GM21717 (cell line): Measurements from ENCODE around the gene NRP1.
"Not testable (repeated sequence)": the region's sequence is repeated elsewhere in the genome, so short reads cannot be mapped to it uniquely, and the experiment has no call there.

Source experiments
- ATAC-seq: cut with Tn5 transposase; IDR thresholded peaks from one replicate; pipeline ENCODE4 v1.9.1; 2021; ENCODE audit warnings: mild to moderate bottlenecking, moderate library complexity; ENCODE audit not compliant: unreplicated experiment

NRP1 gene

GRCh38 chr10:33334153-33334804 is at the start of gene NRP1:
NRP1 (minus strand) TSS chr10:33334667; CDS start chr10:33334382, 285 bp downstream.
- no peak for ATAC-seq

- ATAC-seq = not testable (repeated sequence)
Measured at GRCh38 chr10:33384201-33384600, 49.7 kb upstream of the NRP1 start.

- ATAC-seq = no peak
Measured at GRCh38 chr10:33382921-33383713, 48.6 kb upstream of the NRP1 start.

DNA sequence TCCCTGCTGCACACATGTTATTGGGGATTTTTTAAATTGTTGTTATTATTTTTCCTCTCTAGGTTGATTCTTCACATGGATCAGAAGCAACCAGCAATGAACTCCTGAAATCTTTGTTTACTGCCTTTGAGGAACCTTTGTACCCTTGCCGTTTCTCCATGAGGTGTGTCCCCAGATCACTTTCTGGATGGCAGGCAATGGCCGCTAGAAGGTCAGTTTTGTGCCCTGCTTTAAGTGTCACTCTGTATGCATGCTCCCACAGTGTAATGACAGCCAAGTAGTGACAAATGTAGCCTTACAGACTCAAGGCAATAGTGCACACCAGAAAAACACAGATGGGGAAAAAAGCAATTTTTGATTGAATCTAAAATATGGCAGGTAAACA is 47.7 kb upstream of the NRP1 start:
- ATAC-seq = no peak

DNA sequence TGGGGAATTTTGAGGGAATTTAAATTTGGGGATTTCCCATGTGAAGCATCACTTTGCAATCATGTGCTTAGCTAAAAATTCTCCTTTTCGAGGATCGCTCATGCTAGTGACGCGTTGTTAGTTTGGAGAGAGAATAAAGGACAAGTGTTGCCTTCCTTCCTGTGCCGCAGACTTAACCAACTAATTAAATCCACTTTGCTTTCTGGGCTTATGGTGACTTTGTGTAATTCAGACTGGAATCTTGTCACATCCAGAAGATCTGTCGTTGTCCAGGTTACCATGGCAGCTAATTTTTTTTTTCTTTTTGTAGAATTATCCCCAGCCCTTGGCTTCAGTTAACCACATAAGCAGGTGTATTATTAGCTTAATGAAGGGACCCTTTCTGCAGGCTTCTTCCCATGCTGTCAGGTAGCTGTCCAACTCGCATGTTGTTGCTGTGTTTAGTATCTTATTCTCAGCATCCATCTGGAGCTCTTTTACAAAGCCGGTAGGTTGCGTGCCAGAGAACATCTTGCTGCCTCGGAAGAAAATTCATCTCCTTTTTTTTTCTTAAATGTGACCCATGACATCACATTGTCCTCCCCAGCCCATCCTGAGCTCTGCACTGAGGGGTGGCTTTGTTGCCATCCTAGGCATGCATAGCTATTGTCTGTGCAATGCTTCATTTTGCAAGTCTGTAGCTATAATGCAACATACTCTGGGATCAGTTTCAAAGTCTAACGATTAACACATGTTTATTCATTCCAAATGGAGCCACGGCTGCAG is 47.2 kb upstream of the NRP1 start:
- no peak for ATAC-seq

GRCh38 chr10:33377658-33378025 is 43.2 kb upstream of the NRP1 start:
- no peak for ATAC-seq

- no peak for ATAC-seq
Measured at GRCh38 chr10:33376976-33377657, 42.6 kb upstream of the NRP1 start.

DNA sequence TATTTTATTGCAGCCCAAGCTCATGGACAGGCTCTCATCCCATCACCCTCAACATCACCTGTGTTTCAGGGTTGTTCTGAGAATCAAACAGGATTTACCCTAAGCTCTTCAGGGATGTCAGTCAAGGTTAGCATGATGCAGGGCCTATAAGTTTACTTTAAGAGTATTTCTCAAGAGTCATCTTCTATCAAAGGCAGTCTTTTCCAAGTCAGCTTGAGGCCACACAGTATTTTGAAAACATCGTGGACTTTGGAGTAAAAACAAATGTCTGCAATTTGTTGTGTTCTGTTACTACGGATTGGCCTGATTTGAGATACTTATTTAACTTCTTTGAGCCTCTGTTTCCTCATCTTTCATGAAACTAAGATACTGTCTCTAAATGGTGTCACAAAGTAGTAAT is 42.0 kb upstream of the NRP1 start:
- ATAC-seq = no peak

- no peak for ATAC-seq
Measured at GRCh38 chr10:33373263-33373662, 38.8 kb upstream of the NRP1 start.

DNA sequence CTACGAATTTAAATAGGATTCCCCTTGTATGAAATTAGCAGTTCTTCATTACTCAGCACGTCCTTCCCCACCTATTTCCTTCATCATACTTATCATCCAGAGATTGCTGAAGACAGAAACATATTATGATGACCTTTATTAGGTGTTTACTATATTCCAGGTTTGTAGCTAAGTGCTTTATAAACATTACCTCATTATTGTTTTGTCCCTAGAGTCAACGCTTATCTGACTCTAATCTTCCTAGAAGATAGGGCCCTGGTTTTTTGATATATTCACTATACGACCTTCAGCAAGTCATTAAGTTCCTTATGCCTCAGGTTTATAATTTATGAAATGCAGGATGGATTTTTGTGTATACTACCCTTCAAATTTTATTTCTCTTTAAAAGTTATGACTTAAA is 36.8 kb upstream of the NRP1 start:
- no peak for ATAC-seq

DNA sequence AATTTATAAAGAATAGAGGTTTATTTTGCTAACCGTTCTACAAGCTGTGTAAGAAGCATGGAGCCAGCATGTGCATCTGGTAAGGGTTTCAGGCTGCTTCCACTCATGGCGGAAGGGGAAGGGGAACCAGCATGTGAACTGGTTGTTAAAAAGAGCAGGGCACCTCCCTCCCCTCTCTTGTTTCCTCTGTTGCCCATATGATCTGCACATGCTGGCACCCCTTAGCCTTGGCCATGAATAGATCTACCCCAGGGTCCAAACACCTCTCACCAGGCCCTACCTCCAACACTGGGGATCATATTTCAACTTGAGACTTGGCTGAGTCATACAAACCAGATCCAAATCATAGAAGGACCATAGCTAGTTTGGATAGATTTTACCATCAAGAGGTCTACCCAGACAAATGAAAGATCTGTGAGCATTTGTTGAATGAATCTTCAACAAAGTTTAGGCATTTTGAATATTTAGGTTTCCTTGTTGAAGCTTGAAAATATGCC is 36.0 kb upstream of the NRP1 start:
- no peak for ATAC-seq

DNA sequence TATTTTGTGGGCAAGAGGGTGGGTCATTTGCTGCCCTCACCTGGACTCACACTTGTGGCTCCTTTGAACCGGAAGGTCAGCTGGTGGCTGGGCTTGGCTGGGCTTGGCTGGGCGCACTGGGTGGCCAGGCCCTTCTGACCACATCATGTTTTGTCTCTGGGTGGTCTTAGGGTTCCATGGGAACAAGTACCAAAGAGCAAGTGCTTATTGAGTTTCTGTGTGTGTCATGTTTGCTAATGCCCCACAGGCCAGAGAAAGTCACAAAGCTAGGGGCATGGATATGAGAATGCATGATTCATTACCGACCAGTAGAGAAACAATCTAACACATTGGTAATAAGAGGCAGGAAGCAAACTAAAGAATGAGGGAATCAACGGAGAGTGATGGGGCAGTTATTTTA is 33.6 kb upstream of the NRP1 start:
- no peak for ATAC-seq

DNA sequence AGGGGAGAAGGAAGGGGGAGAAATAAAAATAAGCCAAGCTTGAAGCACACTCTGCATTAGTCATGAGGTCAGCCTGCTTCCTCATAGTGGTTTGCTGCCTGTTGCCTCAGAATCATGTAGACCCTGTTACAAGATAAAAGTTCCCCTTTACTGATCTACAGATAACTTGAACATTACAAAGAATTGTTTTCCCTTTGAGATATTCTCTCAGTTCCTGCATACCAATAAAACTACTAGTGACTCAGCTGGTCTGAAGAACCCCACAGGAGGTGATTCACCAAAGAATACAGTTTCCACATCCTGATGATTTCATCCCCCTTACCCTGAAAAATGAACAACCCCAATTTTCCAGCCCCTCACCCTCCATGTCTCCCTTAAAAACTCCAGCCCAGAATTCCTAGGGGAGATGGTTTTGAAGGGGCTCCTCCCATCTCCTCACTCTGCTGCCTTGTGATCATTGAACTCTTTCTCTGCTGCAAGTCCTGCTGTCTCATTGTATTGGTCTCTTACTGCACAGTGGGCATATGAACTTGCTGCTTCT is 31.5 kb upstream of the NRP1 start:
- ATAC-seq = no peak

DNA sequence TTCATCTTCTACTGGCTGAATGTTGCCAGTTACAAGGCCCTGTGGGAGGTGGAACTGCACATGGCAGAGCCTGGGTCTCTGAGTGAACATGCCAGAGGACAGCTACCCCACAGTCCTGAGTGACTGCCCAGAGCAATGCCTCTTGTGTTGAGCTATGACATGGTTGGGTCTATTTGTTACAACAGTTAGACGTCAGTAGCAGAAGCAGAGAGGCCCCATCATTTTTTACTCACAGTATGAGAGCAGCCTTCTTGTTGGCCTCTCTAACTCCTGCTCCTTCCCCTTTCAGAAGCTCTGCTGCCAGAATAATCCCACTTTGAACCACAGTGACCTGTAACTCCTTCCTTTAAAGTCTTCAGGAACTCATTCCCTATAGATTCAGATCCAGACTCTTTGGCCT is 30.8 kb upstream of the NRP1 start:
- ATAC-seq = no peak

DNA sequence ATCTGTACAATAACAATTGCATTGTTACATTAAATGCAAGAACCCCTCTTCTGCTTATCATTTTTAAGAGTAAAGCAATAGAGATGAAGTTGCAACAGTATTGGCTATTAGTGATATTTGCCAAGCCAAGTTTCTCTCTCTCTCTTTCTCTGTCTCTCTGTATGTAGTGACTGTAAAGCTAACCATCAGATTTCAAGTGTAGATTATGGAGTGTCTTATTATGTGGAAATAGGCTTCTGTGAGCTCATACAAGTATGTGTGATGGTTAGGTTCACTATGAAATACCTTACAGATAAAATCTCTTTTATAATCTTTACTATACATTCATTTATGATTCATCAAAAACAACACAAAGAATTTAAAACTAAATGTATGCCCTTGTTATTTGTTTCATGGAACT is 28.6 kb upstream of the NRP1 start:
- ATAC-seq = no peak

DNA sequence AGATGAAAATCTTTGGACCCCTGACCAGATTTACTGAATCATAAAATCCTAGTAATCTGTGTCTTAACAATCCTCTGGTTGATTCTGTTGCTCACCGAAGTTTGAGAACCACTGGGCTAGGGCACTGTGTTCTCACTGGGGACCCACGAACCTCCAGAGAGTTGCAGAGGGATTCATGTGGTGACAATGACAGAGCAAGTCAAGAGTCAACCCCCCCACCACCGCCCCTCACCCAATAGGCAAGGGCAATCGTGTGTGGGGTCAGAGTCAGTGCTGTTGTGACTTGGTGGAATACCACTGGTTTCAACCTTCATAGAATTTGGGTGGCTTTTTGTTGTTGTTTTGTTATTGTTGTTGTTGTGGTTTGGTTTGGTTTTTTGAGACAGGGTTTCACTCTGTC is 23.5 kb upstream of the NRP1 start:
- ATAC-seq = no peak

DNA sequence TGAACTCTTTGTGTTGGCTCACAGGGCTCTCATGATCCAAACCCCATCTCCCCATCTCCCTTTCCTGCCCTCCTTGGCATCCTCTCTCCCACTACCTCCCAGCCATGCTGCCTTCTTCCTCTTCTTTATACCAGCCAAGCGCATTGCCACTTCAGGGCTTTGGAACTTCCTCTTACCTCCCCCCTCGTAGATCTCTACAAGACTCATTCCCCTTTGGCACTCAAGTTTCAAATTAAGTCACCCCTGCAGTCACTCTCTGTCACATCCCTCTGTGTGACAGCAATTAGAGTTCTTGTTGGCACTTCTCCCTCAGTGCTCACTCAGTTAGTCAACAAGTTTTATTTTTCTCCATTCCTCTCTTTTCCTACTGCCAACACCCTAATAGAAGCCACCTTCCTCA is 20.8 kb upstream of the NRP1 start:
- ATAC-seq = no peak

DNA sequence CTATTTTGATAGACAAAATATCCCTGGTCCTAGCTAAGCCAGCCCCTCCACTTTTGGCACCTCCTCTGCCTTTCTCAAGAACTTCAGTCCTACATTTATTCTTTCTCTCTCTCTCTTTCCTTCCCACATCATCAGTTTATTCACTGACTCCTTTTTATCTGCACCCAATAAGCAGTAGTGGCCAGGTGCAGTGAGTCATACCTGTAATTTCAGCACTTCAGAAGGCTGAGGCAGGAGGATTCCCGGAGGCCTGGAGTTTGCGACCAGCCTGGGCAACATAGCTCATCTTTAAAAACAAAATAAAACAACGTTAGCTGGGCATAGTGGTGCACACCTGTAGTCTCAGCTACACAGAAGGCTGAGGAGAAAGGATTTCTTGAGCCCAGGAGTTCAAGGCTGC is 19.4 kb upstream of the NRP1 start:
- no peak for ATAC-seq

- no peak for ATAC-seq
Measured at GRCh38 chr10:33353334-33353733, 18.9 kb upstream of the NRP1 start.

GRCh38 chr10:33352615-33353014 is 18.1 kb upstream of the NRP1 start:
- ATAC-seq = no peak

DNA sequence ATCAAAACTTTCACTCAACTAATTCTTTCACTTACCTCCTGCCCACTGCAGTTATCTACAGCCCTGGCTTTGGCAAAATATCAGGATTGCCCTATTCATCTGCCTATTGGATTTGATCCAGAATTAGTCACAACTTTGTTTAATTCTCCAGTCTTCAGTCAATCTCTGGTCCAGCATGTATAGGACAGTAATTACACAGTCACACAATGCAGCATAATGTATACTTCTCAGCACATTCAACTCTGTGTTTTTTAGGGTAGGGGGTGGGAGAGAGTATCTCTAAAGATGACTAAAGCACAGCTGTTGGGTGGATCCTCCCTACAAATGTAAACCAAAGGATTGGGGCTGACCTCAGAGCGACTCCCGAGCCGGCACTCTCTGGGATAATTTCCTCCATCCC is 17.7 kb upstream of the NRP1 start:
- no peak for ATAC-seq
